Brain pericyte (primary cell): ENCODE measurements around the gene CTSF.

Experiments
- DNase-seq: peaks from one replicate; pipeline ENCODE4 v3.0.0-alpha.2; 2012; ENCODE audit warnings: low read depth, low spot score

Gene CTSF

GRCh38 chr11:66532784-66533183 is 35.6 kb downstream of the CTSF start:
- no peak for DNase-seq

GRCh38 chr11:66531841-66532240 is 36.6 kb downstream of the CTSF start:
- DNase-seq = no peak

GRCh38 chr11:66530927-66531709 is 37.3 kb downstream of the CTSF start:
- no peak for DNase-seq

- DNase-seq = no peak
Observed at GRCh38 chr11:66529655-66530054, 38.8 kb downstream of the CTSF start.

- no peak for DNase-seq
Observed at GRCh38 chr11:66529069-66529468, 39.3 kb downstream of the CTSF start.

- DNase-seq = no peak
Observed at GRCh38 chr11:66524304-66525040, 43.9 kb downstream of the CTSF start.

- no peak for DNase-seq
Observed at GRCh38 chr11:66523611-66524010, 44.8 kb downstream of the CTSF start.
